DMS53 treated with DMSO at 0.1 percent for 48 hours (cell line): ENCODE data around the gene ZNF226.
"Not testable (repeated sequence)": the region's sequence is repeated elsewhere in the genome, so short reads cannot be mapped to it uniquely, and the experiment has no call there.

ENCODE experiments used
- DNase-seq: peaks from one replicate; lab custom pipeline; 2025; ENCODE audit not compliant: unreplicated experiment; lab: John Stamatoyannopoulos, UW

Gene ZNF226

GRCh38 chr19:44164673-44165512 is at the start of gene ZNF226:
Gene ZNF226, plus strand, starts transcription at chr19:44165100. Its CDS starts 4,981 bp downstream, at chr19:44170081.
- DNase-seq = peak; percentile 99

DNA sequence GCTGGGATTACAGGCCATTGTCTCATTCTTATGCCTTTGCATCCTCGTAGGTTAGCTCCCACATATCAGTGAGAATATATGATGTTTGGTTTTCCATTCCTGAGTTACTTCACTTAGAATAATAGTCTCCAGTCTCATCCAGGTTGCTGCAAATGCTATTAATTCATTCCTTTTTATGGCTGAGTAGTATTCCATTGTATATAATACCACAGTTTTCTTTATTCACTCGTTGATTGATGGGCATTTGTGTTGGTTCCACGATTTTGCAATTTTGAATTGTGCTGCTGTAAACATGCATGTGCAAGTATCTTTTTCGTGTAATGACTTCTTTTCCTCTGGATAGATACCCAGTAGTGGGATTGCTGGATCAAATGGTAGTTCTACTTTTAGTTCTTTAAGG is 43.7 kb upstream of the ZNF226 start:
- not testable (repeated sequence) for DNase-seq

DNA sequence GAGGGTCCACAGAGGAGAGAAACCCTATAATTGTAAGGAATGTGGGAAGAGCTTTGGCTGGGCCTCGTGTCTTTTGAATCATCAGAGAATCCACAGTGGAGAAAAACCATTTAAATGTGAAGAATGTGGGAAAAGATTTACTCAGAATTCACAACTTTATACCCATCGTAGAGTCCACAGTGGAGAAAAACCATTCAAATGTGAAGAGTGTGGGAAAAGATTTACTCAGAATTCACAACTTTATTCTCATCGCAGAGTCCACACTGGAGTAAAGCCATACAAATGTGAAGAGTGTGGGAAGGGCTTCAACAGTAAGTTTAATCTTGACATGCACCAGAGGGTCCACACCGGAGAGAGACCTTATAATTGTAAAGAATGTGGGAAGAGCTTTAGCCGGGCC is 32.9 kb upstream of the ZNF226 start:
- DNase-seq = no peak

DNA sequence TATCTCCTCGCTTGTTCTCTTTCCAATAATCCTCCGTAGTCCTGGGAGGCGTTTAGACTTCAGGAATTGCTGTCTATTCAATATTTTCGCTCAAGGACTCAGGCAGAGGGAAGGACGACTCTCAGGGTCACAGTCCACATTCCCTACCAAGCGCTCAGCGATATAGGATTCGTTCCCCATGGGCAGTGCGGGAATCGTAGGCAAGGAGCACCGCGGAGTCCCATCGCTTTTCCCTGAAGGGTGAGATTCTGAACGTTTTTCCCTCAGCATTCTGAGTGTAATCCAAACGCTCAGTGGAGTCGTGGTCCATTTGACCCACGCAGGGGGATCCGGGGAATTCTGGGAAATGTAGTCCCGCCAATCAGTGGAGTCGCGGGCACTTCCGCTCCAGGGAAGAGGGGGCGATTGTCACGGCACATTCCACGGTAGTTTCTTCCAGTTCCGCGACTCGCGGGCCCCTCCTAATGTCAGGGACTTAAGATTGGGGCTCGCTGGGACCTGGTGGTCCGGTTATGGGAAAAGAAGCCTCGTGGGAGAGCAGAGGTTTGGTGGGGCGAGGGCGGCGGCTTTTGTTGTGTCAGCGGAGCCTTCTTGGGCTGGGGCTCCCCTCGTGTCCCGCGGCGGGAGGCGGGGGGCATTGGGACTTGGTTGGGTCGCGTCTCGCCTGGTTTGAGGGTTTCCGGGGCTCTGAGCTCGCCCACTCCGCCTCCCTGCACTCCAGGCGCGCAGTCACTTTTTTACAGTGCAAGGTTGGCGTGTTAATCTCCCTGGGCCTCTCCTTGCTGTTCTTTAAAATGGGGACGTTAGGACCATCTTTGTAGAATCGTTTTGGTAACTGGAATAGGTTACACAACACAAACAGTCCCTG is 23.5 kb upstream of the ZNF226 start, which contains the start of gene ZNF234:
TSS of gene ZNF234 (plus strand) at position 364 of the 868 bp plus-strand sequence. CDS start 3,079 bp downstream, outside the sequence.
- peak; percentile 58 for DNase-seq

- no peak for DNase-seq
Observed at GRCh38 chr19:44142059-44142433, 22.9 kb upstream of the ZNF226 start.

DNA sequence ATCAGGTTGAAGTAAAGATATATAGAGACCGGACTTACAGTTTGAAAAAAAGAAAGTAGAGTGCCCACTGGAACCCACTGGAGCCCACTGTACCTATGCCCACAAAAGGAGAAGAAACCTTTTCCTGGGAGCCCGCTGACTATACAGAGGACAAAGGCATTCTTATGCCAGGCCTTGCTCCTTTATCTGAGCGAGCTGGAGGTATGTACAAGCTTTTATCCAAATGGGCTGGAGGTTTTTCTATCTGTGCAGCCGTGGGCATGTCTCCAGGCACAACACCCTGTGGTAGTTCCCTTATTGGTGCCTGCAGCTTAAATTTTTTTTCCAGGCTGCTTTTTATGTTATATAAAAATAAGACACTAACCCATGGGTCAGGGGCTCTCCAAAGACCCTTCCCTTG is 15.1 kb upstream of the ZNF226 start:
- DNase-seq = no peak

DNA sequence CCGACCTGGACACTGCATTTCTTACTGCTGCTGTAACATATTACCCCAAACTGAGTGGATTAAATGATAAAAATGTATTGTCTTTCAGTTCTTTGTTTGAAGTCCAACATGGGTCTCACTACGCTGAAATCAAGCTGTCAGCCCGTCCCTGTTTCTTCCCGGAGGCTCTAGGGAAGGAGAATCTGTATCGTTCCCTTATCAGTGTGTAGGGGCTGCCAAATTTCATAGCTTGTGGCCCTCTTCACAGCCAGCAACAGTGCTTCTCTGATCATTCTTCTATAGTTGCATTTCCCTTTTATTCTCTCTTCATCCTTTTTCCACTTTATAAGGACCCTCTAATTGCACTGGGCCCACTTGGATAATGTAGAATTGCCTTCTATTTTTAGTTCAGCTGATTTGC is 13.4 kb upstream of the ZNF226 start:
- no peak for DNase-seq

GRCh38 chr19:44156475-44156874 is 8.4 kb upstream of the ZNF226 start:
- no peak for DNase-seq

DNA sequence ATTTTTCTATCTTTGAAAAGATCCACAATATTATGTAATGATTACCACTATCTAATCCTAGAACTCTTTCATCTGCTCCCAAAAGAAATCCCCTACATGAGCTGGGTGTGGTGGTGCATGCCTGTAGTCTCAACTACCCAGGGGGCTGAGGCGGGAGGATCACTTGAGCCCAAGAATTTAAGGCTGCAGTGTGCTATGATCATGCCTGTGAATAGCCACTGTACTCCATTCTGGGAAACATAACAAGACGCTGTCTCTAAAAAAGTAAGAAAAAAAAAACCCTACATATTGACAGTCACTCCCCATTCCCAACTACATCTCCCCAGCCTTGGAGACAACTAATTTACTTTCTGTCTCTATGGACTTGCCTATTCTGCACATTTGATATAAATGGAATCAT is 1.1 kb upstream of the ZNF226 start:
- DNase-seq = no peak

GRCh38 chr19:44164327-44164672 is 600 bp upstream of the ZNF226 start:
- DNase-seq = no peak

DNA sequence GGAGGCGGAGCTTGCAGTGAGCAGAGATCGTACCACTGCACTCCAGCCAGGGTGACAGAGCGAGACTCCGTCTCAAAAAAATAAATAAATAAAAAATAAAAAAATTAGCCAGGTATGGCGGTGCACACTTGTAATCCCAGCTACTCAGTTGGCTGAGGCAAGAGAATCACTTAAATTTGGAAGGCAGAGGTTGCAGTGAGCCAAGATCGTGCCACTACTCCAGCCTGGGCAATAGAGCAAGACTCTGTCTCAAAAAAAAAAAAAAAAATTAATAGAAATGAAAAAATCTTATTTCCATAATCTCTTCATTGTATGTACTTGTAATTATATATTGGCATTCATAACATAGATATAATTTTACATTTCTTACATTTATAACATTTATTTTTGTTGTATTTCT is 5.8 kb downstream of the ZNF226 start:
- not testable (repeated sequence) for DNase-seq

DNA sequence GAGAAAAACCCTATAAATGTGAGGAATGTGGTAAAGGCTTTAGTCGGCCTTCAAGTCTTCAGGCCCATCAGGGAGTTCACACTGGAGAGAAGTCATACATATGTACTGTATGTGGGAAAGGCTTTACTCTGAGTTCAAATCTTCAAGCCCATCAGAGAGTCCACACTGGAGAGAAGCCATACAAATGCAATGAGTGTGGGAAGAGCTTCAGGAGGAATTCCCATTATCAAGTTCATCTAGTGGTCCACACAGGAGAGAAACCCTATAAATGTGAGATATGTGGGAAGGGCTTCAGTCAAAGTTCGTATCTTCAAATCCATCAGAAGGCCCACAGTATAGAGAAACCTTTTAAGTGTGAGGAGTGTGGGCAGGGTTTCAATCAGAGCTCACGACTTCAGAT is 11.7 kb downstream of the ZNF226 start:
- DNase-seq = no peak

GRCh38 chr19:44180968-44181367 is 16.1 kb downstream of the ZNF226 start:
- no peak for DNase-seq

DNA sequence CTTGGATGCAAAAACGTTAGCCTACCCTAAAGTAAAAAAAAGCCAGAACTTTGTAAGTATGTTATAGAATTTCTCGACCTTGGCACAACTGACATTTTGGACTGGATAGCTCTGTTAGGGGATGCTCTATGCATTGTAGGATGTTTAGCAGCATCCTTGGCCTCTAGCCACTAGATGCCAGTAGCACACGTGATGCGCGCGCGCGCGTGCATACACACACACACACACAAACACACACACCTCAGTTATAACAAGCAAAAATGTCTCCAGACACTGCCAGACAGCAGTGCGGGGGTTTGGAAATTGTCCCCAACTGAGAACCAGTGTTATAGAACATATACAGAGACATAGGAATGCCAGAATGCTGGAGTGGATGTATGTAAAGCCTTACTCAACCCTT is 17.2 kb downstream of the ZNF226 start:
- DNase-seq = no peak

DNA sequence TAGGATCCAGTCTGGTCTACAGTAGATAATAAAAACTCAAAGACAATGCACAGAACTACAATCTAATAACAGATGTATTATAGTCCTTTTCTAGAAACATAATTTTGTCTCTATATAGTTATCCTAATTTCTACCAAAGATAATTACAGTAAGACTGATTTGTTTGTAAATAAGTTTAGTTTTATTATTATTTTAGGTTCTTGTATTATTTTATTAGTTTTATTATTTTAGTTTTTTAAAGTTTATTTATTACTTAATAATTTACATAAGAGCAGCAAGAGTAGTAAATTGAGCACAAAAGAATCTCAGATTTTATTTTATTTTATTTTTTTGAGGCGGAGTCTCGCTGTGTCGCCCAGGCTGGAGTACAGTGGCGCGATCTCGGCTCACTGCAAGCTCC is 25.1 kb downstream of the ZNF226 start:
- DNase-seq = no peak

- DNase-seq = no peak
Observed at GRCh38 chr19:44192127-44192526, 27.2 kb downstream of the ZNF226 start.

GRCh38 chr19:44196772-44197171 is 31.9 kb downstream of the ZNF226 start:
- no peak for DNase-seq

DNA sequence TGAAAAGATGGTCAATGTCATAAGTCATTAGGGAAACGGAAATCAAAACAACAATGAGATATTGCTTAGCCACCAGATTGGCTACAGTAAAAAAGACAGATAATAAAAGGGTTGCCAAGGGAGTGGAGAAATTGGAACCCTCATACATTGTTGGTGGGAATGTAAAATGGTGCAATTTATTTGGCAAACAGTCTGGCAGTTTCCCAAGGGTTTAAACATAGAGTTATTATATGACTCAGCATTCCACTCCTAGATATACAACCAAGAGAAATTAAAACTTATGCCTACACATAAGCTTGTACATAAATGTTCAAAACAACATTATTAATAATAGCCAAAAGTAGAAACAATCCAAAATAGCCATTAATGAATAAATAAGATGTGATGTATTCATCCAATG is 37.6 kb downstream of the ZNF226 start:
- no peak for DNase-seq

GRCh38 chr19:44202974-44203373 is 38.1 kb downstream of the ZNF226 start:
- DNase-seq = no peak

DNA sequence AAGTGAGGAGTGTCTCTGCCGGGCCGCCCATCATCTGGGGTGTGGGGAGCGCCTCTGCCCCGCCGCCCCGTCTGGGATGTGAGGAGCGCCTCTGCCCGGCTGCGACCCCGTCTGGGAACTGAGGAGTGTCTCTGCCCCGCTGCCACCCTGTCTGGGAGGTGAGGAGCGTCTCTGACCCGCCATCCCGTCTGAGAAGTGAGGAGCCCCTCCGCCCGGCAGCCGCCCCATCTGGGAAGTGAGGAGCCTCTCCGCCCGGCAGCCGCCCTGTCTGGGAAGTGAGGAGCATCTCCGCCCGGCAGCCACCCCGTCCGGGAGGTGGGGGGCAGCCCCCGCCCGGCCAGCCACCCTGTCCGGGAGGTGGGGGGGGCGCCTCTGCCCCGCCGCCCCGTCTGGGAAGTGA is 39.0 kb downstream of the ZNF226 start:
- DNase-seq = not testable (repeated sequence)

DNA sequence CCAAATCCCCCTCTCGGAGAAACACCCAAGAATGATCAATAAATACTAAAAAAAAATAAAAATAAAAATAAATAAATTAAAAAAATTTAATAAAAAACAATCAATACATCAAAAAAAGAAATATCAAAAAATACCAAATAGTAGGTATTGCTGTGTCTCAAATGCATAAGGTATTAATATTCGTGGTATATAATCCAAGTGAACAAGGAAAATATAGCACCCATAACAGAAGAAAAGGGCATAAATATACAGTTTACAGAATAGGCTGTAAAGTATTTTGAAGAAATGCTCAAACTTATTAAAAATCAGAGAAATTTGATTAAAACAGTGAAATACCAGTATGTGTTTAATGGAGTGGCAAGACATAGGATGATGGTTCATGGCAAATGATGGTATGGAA is 39.9 kb downstream of the ZNF226 start:
- DNase-seq = no peak
